H1 (cell line): ENCODE results near the gene PIEZO1.

Experiments used
- CTCF ChIP-seq, 3 experiments: IDR thresholded peaks; 1 replicate in 2 of 3; 2 replicates in 1 of 3; pipeline versions ENCODE4 v1.5.1 to v1.6.1; 2011; ENCODE audit warnings: low read length in 3 of 3, mild to moderate bottlenecking in 3 of 3, inconsistent platforms in 2 of 3, low read depth in 1 of 3, moderate library complexity in 1 of 3; ENCODE audit not compliant: insufficient read depth in 1 of 3; ENCODE audit errors: control extremely low read depth in 1 of 3
- EZH2 ChIP-seq: fragments of 200-600 bp; sonication (generic); IDR thresholded peaks from 2 replicates; pipeline ENCODE4 v1.7.1; 2012; ENCODE audit warnings: low read depth, mild to moderate bottlenecking, moderate library complexity, low read length, inconsistent platforms; ENCODE audit not compliant: severe bottlenecking
- KDM1A ChIP-seq: fragments of 200-600, 300-600 bp; sonication (generic); IDR thresholded peaks from 2 replicates; pipeline ENCODE4 v1.7.1; 2016; ENCODE audit warnings: mild to moderate bottlenecking, low read length, borderline replicate concordance
- MAFK ChIP-seq: IDR thresholded peaks from 2 replicates; pipeline ENCODE4 v1.6.1; 2012; ENCODE audit warnings: low read depth, mild to moderate bottlenecking, improper control_type of control experiment, low read length
- RAD21 ChIP-seq, 2 experiments: IDR thresholded peaks in 1 of 2; conservative IDR thresholded peaks in 1 of 2; 2 replicates each; pipeline ENCODE4 v1.6.1; 2011; ENCODE audit warnings: low read depth in 2 of 2, low read length in 2 of 2, improper control_type of control experiment in 1 of 2, inconsistent platforms in 1 of 2, mild to moderate bottlenecking in 1 of 2, moderate library complexity in 1 of 2

- no peak for TF ChIP-seq RAD21 (IDR thresholded peaks at IDR 0.05 in 1 of 2, conservative IDR thresholded peaks at IDR 0.05 in 1 of 2; ENCODE audit: low read depth in 2 of 2, low read length in 2 of 2)
- TF ChIP-seq EZH2 = no peak
- TF ChIP-seq CTCF (IDR thresholded peaks at IDR 0.05; ENCODE audit: control extremely low read depth in 1 of 3, insufficient read depth in 1 of 3, low read depth in 1 of 3, low read length in 3 of 3) = no peak
- no peak for TF ChIP-seq KDM1A
- no peak for TF ChIP-seq MAFK
Observed at GRCh38 chr16:88742896-88743605, 42.0 kb downstream of the PIEZO1 start.
